DMS 273 (cell line): ENCODE results near the gene PTPRT.
A peak's percentile ranks its signal among the peaks of the same experiment; 100 is the strongest.
"Not testable (repeated sequence)": the region's sequence is repeated elsewhere in the genome, so short reads cannot be mapped to it uniquely, and the experiment has no call there.

Experiments used
- DNase-seq: peaks from one replicate; lab custom pipeline; 2025; ENCODE audit not compliant: unreplicated experiment; lab: John Stamatoyannopoulos, UW

Gene PTPRT

GRCh38 chr20:42258564-42259302, 931.0 kb downstream of the PTPRT start:
- DNase-seq = no peak

- DNase-seq = no peak
Measured at GRCh38 chr20:42255821-42256220, 933.9 kb downstream of the PTPRT start.

GRCh38 chr20:42254673-42255072, 935.0 kb downstream of the PTPRT start:
- no peak for DNase-seq

DNA sequence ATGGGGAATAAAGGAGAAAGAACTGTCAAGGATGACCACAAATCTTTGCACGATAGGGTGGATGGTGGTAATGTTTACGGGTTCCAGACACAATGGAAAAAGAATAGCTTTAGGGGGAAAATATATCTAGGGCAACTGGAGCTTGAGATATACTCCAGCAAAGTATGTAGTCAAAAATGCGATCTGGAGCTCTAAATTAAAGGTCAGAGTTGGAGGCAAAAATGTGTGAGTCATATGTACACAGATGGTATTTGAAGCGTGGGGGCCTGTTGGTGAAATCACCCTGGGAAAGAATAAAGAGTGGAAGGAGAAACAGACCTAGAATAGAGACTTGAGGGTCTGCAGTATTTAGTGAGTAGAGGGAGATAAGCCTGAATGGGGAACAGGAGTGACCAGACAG, 937.6 kb downstream of the PTPRT start:
- no peak for DNase-seq

DNA sequence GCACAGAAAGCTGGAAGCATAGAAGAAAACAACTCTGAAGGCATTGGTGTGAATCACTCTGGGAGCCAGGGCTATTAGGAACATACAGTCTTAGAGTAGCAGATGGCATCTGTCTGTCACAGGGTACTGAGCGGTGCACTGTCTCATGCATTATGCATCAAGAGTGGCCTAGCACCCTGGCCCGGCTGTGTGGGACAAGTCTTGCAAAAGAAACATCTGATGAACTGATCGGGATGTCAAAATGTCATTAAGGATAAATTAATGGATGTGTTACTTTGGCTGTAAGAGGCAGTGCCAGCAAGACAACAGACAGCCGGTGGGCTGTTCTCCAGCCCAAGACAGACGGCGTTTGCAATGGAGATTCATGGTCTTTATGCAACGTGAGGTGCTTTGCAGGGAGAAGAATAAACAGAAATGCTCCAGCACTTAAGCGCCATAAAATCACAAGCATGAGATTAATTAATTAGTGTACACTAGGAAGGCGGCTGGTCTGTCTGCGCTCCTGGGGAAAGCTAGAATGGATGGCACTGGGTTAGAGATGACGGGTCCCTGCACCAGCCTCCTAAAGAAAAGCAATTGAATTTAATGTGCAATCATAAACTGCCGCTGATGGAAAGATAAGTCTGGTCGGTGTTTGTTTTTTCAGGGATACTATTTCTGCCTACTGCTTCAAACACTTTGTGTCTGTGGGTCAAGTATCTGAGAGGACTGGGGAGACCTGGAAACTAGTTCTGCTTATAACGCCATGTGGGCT, 970.9 kb downstream of the PTPRT start:
- peak; percentile 82 for DNase-seq

GRCh38 chr20:42214074-42214473, 975.6 kb downstream of the PTPRT start:
- DNase-seq = no peak

DNA sequence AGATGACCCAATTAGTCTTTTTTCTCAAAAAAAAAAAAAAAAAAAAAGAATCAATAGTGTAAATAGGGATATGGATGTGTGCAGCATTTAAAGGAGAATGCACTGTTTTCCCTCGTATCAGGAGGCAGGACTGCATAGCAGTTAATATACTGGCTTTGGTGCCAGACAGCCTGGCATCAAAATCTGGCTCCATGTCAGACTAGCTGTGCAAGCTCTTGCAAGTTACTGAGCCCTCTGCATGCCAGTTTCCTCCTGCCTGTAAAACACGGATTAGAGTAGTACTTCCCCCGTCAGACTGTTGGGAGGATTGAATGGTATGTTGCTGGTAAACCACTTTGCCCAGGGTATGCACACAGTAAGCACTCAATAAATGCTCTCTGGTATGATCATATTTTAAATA, 977.3 kb downstream of the PTPRT start:
- peak; percentile 17 for DNase-seq

DNA sequence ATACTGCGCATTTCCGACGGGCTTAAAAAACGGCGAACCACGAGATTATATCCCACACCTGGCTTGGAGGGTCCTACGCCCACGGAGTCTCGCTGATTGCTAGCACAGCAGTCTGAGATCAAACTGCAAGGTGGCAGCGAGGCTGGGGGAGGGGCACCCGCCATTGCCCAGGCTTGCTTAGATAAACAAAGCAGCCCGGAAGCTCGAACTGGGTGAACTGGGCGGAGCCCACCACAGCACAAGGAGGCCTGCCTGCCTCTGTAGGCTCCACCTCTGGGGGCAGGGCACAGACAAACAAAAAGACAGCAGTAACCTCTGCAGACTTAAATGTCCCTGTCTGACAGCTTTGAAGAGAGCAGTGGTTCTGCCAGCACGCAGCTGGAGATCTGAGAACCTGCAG, 983.1 kb downstream of the PTPRT start:
- DNase-seq = not testable (repeated sequence)

GRCh38 chr20:42204109-42204660, 985.5 kb downstream of the PTPRT start:
- DNase-seq = peak; percentile 45

DNA sequence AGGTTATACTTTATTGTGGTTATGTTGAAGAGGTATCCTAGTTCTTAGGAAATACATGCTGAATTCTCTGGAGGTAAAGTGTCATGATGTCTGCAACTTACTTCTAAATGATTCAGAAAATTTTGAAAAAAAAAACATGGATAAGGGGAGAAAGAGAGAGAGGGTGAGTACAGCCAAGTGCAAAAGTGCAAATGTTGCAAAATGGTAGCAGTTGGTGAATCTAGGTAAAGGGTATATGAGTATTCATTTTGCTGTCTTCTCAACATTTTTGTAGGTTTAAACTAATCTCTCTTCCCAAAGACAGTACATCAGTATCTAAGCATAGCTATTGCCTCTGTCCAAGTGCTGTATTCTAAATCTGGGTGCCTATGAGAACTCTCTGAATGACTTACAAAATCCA, 992.1 kb downstream of the PTPRT start:
- DNase-seq = no peak

DNA sequence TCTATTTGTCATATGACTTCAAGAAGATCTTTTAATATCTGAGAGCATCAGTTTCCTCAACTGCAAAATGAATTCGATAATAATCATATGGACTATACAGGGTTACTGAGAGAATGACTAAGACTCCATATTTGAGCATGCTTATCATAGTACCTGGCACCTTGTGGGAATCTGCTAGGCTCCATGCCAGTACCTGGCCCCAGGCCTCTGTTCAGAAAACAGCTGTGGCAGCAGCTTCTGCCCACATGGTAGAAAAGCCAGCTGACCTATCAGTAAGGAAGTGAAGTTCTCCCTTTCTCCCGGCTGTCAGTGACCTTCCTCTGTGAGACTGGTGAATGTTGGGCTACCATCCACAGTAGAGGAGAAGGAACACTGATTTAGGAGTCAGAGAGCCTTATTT, 996.6 kb downstream of the PTPRT start:
- no peak for DNase-seq

DNA sequence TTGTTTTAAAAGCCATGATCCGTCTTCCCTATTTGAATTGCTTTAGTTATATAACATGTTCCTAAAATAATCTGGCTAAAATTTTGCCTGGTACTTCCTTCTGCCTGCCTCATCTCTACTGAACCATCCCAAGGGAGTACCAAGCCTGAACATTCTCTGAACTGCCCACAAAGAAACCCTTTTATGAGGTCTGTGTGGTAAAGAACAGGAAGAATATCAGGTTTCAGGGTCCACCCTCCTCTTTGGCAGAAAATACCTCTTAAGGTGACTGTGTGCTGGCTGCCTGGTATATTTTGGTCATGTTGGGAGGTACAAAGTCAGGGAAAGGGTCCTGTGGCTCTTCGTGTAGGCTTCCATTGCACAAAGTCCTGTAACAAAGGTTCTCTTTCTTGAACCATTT, 997.4 kb downstream of the PTPRT start:
- no peak for DNase-seq

DNA sequence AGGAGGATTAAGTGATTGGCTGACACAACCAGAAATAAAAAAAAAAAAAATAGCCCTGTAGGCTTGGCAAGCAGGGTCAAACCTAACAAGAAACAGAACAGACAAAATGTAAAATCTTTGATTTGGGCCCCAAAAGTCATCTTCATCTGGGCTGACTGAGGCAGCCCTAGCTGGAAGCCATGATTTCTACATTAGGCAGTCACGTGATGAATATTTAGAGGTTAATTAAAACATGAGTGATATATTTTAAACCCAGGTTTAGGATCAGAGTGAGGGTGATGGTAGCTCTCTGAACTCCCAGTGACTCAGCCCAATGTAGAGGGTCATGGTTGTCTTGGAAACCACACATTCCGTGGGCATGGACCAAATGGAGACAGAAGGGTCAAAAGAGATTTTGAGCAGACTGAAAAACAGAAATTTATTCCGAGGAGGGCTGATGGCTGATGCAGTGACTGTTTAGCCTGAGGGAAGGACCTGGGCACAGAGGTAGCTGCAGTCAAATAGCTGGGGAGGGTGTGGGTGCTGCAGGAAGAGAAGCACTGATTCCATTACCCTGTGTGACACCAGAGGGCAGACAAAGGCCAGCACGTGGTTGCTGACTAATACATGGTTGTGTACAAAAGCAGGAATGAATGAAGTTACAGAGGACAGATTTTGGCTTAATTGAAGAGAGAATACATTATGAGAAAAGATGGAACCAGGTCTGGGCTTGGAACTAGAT, 998.4 kb downstream of the PTPRT start:
- DNase-seq = peak; percentile 4

GRCh38 chr20:42190084-42190483, 999.6 kb downstream of the PTPRT start:
- no peak for DNase-seq

- DNase-seq = no peak
Measured at GRCh38 chr20:42186337-42186736, 1003.4 kb downstream of the PTPRT start.

DNA sequence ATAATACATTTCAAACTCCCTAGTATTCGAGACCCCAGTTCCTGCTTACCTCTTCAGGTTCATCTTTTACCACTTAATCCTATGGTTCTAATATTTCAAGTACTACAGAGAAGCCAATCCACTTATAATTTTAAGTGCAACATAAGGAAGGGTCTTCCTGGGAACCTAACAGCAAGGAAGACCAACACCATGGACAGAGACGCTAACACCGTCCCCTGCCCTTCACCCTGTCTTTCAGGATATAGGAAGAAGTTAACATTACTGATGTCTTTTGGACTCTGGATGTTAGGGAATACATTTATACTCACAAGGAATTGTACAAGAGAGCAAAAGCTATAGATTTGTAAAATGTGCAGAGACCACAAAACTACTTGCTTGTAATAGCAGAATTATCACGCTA, 1006.6 kb downstream of the PTPRT start:
- no peak for DNase-seq

DNA sequence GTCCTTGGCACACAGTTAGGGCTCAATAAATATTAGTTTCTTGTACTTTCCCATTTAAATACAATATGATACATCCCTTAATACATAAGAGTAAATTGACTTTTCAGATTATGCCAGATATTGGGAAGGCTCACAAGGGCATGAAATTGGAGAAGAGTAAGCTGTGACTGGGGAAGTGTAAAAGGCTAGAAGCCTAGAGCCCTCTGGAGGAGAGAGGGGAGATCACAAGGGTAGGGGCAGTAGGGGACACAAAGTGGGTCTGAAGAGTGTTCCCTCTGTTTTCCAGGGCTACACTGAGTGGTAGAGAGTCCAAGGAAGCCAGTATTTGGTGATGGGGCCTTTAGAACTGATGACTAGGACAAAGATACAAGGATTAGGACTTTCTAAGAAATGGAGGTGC, 1008.6 kb downstream of the PTPRT start:
- peak; percentile 22 for DNase-seq

GRCh38 chr20:42179768-42180167, 1009.9 kb downstream of the PTPRT start:
- DNase-seq = peak; percentile 10

DNA sequence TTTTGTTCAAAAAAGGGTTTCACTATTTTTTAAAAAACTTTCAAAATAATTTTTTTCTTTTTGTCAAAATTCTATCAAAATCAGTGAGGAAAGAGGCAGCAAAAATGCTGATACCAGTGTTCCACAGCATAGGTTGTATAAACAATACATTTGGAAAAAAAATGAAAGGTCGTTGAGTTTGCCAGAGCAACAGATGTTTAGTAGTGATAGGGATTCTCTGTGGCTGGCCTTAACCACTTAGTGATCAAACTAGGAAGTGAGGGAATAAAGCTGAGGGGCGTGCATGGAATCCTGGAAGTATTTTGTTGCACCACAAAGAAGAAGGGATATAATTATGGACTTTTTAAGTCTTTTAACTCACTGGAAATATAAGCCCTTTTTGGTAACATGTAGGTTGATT, 1016.3 kb downstream of the PTPRT start:
- peak; percentile 4 for DNase-seq

GRCh38 chr20:42164121-42164890, 1025.4 kb downstream of the PTPRT start:
- no peak for DNase-seq
